ACHN (cell line): Measurements from ENCODE around the gene CPN2.

Experiments
- DNase-seq: peaks from one replicate; pipeline ENCODE4 v3.0.0-alpha.2; 2015
- in situ Hi-C: cut with HindIII; loops from 2 replicates; pipeline ENCODE4 v1.10.0; 2017; ENCODE audit warnings: low sequenced_read_pairs, low pct_ligation_motif_present, low pct_unique_long_range_greater_than_20kb

The CPN2 gene

GRCh38 chr3:194382892-194383223, 31.7 kb upstream of the CPN2 start:
- in situ Hi-C loops = no loop called here
- no peak for DNase-seq

- DNase-seq = no peak
- in situ Hi-C loops = no loop called here
Measured at GRCh38 chr3:194382196-194382891, 31.2 kb upstream of the CPN2 start.

GRCh38 chr3:194381460-194381875, 30.3 kb upstream of the CPN2 start:
- in situ Hi-C loops = no loop called here
- DNase-seq = peak; percentile 69

GRCh38 chr3:194380326-194380725, 29.2 kb upstream of the CPN2 start:
- in situ Hi-C loops = no loop called here
- DNase-seq = no peak

- in situ Hi-C loops = no loop called here
- DNase-seq = no peak
Measured at GRCh38 chr3:194379651-194380050, 28.5 kb upstream of the CPN2 start.

GRCh38 chr3:194379231-194379630, 28.1 kb upstream of the CPN2 start:
- in situ Hi-C loops = no loop called here
- no peak for DNase-seq

GRCh38 chr3:194377708-194378107, 26.6 kb upstream of the CPN2 start:
- DNase-seq = no peak
- in situ Hi-C loops = no loop called here

- no peak for DNase-seq
- in situ Hi-C loops = no loop called here
Measured at GRCh38 chr3:194376241-194376560, 25.1 kb upstream of the CPN2 start.

- DNase-seq = no peak
- in situ Hi-C loops = no loop called here
Measured at GRCh38 chr3:194375473-194376240, 24.5 kb upstream of the CPN2 start.

GRCh38 chr3:194374935-194375334, 23.8 kb upstream of the CPN2 start:
- in situ Hi-C loops = no loop called here
- DNase-seq = no peak

GRCh38 chr3:194373899-194374298, 22.8 kb upstream of the CPN2 start:
- no peak for DNase-seq
- in situ Hi-C loops = no loop called here

GRCh38 chr3:194373028-194373427, 21.9 kb upstream of the CPN2 start:
- in situ Hi-C loops = no loop called here
- DNase-seq = no peak

- in situ Hi-C loops = no loop called here
- DNase-seq = no peak
Measured at GRCh38 chr3:194370753-194371152, 19.6 kb upstream of the CPN2 start.

- in situ Hi-C loops = no loop called here
- peak; percentile 33 for DNase-seq
Measured at GRCh38 chr3:194369522-194370279, 18.6 kb upstream of the CPN2 start, which contains the start of gene LRRC15. LRRC15 (minus strand) TSS chr3:194369743; CDS start chr3:194361043, 8,700 bp downstream.

GRCh38 chr3:194368918-194369317, 17.8 kb upstream of the CPN2 start:
- DNase-seq = no peak
- in situ Hi-C loops = no loop called here

- in situ Hi-C loops = no loop called here
- DNase-seq = no peak
Measured at GRCh38 chr3:194367992-194368841, 17.1 kb upstream of the CPN2 start.

GRCh38 chr3:194365978-194366490, 14.9 kb upstream of the CPN2 start:
- in situ Hi-C loops = no loop called here
- no peak for DNase-seq

GRCh38 chr3:194365526-194365925, 14.4 kb upstream of the CPN2 start:
- DNase-seq = no peak
- in situ Hi-C loops = no loop called here
